ENCODE measurements around the gene CHST9. TPM values are rescaled to one million over a fixed set of nuclear protein-coding genes. Genes with fewer than 3 reads are reported as not detected.
"Not testable (repeated sequence)": the region's sequence is repeated elsewhere in the genome, so short reads cannot be mapped to it uniquely, and the experiment has no call there.

CHST9 gene
- total RNA-seq, 2 experiments from 2014 or later: not detected

DNA sequence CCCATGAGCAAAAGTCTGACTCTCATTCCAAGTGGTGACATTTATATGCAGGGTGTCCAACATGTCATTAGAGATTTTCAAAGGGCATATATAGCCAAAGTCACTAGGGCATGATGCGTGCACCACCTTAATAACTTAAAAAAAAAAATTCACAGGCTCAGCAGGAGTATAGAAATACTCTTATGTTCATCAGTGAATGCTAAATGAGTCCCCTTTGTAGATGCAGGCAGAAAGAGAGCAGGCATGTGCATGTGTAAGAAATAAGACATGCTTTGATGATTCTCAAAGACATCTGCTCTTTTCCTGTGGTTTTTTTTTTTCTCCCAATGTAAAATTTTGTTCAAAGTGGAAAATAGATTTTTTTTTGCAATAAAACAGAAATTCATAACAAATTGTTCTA is 207.3 kb downstream of the CHST9 start:
- H3K4me1 Mint-ChIP-seq (ENCODE audit: low read depth): no peaks in the 10 kb centered on the region
- no peaks in the 10 kb centered on the region for H3K4me1 ChIP-seq (ENCODE audit: insufficient read depth, low read length)
- no peak overlapping the region for H3K27ac Mint-ChIP-seq
- H3K9me3 Mint-ChIP-seq: no peaks in the 10 kb centered on the region
- ChIA-PET POLR2A (no interaction called here), CTCF (no interaction called here)
- DNase-seq: no peak
- H3K9me3 ChIP-seq (ENCODE audit: control insufficient read depth in 1 of 2, insufficient read depth in 1 of 2, low read length in 2 of 2): peaks cover 0 to 13% of the 10 kb centered on the region in 2 experiments
- no peak overlapping the region for H3K4me3 Mint-ChIP-seq
- H3K36me3 Mint-ChIP-seq (ENCODE audit: low read depth): no peaks in the 10 kb centered on the region
- no peaks in the 10 kb centered on the region for H3K27me3 Mint-ChIP-seq
- no peak overlapping the region for H3K4me3 ChIP-seq (ENCODE audit: low read length)
- H3K27ac ChIP-seq (ENCODE audit: low read depth in 1 of 2, low read length in 2 of 2): no peak overlapping the region
- TF ChIP-seq, protein P1, sequence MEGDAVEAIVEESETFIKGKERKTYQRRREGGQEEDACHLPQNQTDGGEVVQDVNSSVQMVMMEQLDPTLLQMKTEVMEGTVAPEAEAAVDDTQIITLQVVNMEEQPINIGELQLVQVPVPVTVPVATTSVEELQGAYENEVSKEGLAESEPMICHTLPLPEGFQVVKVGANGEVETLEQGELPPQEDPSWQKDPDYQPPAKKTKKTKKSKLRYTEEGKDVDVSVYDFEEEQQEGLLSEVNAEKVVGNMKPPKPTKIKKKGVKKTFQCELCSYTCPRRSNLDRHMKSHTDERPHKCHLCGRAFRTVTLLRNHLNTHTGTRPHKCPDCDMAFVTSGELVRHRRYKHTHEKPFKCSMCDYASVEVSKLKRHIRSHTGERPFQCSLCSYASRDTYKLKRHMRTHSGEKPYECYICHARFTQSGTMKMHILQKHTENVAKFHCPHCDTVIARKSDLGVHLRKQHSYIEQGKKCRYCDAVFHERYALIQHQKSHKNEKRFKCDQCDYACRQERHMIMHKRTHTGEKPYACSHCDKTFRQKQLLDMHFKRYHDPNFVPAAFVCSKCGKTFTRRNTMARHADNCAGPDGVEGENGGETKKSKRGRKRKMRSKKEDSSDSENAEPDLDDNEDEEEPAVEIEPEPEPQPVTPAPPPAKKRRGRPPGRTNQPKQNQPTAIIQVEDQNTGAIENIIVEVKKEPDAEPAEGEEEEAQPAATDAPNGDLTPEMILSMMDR (IDR thresholded peaks at IDR 0.05): no peak
- no peaks in the 10 kb centered on the region for H3K27me3 ChIP-seq (ENCODE audit: control insufficient read depth in 1 of 2, insufficient read depth in 2 of 2, low read length in 2 of 2)
- H3K36me3 ChIP-seq (ENCODE audit: insufficient read depth, low read length): no peaks in the 10 kb centered on the region
- intact Hi-C loops (cut with DNase I, micrococcal nuclease): no loop called here
- no peak for ATAC-seq (ENCODE audit: poor library complexity)

DNA sequence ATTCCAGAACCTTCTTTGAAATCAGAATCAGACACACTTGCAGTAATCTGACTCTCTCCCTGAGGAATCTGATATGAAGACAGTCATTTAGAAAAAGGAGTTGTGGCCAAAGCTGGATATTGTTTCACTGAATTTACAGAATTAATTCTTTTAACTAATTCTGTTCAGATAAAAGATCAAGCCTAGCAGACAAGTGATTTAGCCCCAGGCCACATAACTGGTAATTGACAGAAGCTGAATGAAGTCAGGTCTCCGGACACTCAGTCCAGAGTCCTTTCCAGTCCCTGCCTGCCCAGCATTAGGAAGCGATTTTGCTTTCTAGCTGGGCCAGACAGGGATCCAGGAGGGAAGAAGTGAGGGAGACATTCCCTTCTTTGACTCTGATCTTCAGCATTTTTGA is 208.9 kb downstream of the CHST9 start:
- Mint-ChIP-seq H3K4me1 (ENCODE audit: low read depth) (no peaks in the 10 kb centered on the region), H3K27ac (no peak overlapping the region), H3K27me3 (no peaks in the 10 kb centered on the region), H3K9me3 (no peaks in the 10 kb centered on the region), H3K36me3 (ENCODE audit: low read depth) (no peaks in the 10 kb centered on the region), H3K4me3 (no peak overlapping the region)
- DNase-seq: no peak
- intact Hi-C loops (cut with DNase I, micrococcal nuclease): no loop called here
- H3K9me3 ChIP-seq (ENCODE audit: control insufficient read depth in 1 of 2, insufficient read depth in 1 of 2, low read length in 2 of 2): peaks cover 0 to 25% of the 10 kb centered on the region in 2 experiments
- no peak overlapping the region for H3K4me3 ChIP-seq (ENCODE audit: low read length)
- H3K27ac ChIP-seq (ENCODE audit: low read depth in 1 of 2, low read length in 2 of 2): no peak overlapping the region
- ChIA-PET POLR2A (no interaction called here), CTCF (no interaction called here)
- ATAC-seq (ENCODE audit: poor library complexity): no peak
- H3K27me3 ChIP-seq (ENCODE audit: control insufficient read depth in 1 of 2, insufficient read depth in 2 of 2, low read length in 2 of 2): no peaks in the 10 kb centered on the region
- H3K36me3 ChIP-seq (ENCODE audit: insufficient read depth, low read length): no peaks in the 10 kb centered on the region
- H3K4me1 ChIP-seq (ENCODE audit: insufficient read depth, low read length): no peaks in the 10 kb centered on the region
- TF ChIP-seq, protein P1 (IDR thresholded peaks at IDR 0.05): no peak

DNA sequence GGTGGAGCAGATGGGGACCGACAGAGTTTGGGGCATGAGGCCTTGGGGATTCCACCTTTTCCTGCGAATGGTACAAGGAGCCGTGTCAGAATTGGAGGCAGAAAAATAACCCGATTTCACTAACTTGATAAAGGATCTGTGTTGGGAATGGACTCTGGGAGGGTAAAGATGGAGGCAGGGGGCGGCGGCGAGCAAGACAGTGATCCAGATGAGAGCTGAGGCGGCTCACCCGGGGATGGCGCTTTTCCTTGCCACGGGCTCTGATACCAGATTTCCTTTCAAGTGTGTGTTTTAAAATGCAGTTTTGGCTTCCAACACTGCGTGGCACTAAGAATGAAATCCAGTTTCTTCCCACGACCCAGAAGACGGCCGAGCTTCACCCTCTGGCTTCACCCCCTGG is 212.6 kb downstream of the CHST9 start:
- H3K4me3 ChIP-seq (ENCODE audit: low read length); CTCF ChIA-PET; H3K27me3 Mint-ChIP-seq; ATAC-seq (ENCODE audit: poor library complexity); DNase-seq; H3K36me3 Mint-ChIP-seq (ENCODE audit: low read depth); H3K4me1 ChIP-seq (ENCODE audit: insufficient read depth, low read length); H3K27me3 ChIP-seq (ENCODE audit: control insufficient read depth in 1 of 2, insufficient read depth in 2 of 2, low read length in 2 of 2); H3K27ac ChIP-seq (ENCODE audit: low read depth in 1 of 2, low read length in 2 of 2); H3K27ac Mint-ChIP-seq; H3K4me3 Mint-ChIP-seq; H3K9me3 Mint-ChIP-seq; H3K4me1 Mint-ChIP-seq (ENCODE audit: low read depth); H3K36me3 ChIP-seq (ENCODE audit: insufficient read depth, low read length); POLR2A ChIA-PET; intact Hi-C loops (cut with DNase I, micrococcal nuclease): not testable (repeated sequence)
- H3K9me3 ChIP-seq (ENCODE audit: control insufficient read depth in 1 of 2, insufficient read depth in 1 of 2, low read length in 2 of 2): peaks cover 0 to 25% of the 10 kb centered on the region in 2 experiments

DNA sequence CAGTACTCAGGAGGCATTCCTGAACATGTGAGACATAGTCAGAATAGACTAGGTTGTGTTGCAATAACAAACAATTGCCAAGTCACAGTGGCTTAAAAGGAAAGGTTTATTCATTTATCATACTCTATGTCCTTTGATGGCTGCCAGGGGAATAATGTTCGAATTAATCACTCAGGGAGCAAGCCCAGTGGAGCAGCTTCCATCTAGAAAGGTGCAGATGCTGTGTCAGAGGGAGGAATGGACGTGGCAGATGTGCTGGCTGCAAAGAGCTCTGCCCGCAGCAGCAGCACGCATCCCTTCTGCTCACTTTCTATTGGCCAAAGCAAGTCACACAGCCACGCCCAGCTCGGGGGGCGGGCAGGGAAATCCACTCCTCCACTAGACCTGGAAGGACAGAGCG is 213.7 kb downstream of the CHST9 start:
- Histone ChIP-seq H3K36me3 (ENCODE audit: insufficient read depth, low read length) (no peaks in the 10 kb centered on the region), H3K9me3 (ENCODE audit: control insufficient read depth in 1 of 2, insufficient read depth in 1 of 2, low read length in 2 of 2) (peaks cover 0 to 25% of the 10 kb centered on the region in 2 experiments), H3K4me3 (ENCODE audit: low read length) (no peak overlapping the region), H3K4me1 (ENCODE audit: insufficient read depth, low read length) (no peaks in the 10 kb centered on the region), H3K27ac (ENCODE audit: low read depth in 1 of 2, low read length in 2 of 2) (no peak overlapping the region), H3K27me3 (ENCODE audit: control insufficient read depth in 1 of 2, insufficient read depth in 2 of 2, low read length in 2 of 2) (no peaks in the 10 kb centered on the region)
- POLR2A ChIA-PET: no interaction called here
- TF ChIP-seq, protein P1 (IDR thresholded peaks at IDR 0.05): no peak
- Mint-ChIP-seq H3K36me3 (ENCODE audit: low read depth) (no peaks in the 10 kb centered on the region), H3K4me3 (no peak overlapping the region), H3K27me3 (no peaks in the 10 kb centered on the region), H3K4me1 (ENCODE audit: low read depth) (no peaks in the 10 kb centered on the region), H3K9me3 (no peaks in the 10 kb centered on the region), H3K27ac (no peak overlapping the region)
- no peak for DNase-seq
- CTCF ChIA-PET: no interaction called here
- intact Hi-C loops (cut with DNase I, micrococcal nuclease): no loop called here
- no peak for ATAC-seq (ENCODE audit: poor library complexity)

Data from CD4-positive, alpha-beta T cell (primary cell).